Stomach (tissue), 9 donors: ENCODE results near the gene NHS. TPM values are rescaled to one million over a fixed set of nuclear protein-coding genes. Genes with fewer than 3 reads are reported as not detected.

ENCODE experiments used
- DNase-seq, 2 donors: peaks; one replicate each; pipeline versions ENCODE4 v3.0.0 to v3.0.0-alpha.2; 2013 to 2019
- H3K27ac ChIP-seq, 5 donors: fragments of 200-600 bp in 4 of 5; sonication (generic) in 4 of 5; one replicate each; pipeline ENCODE4 v1.5.1; 2013 to 2019; ENCODE audit warnings: mild to moderate bottlenecking in 1 of 5, moderate library complexity in 1 of 5
- H3K27me3 ChIP-seq, 3 donors: fragments of 200-600 bp; sonication (generic); one replicate each; pipeline ENCODE4 v1.5.1; 2017 to 2019; ENCODE audit warnings: mixed run types in 1 of 3
- H3K36me3 ChIP-seq, 4 donors: fragments of 200-600 bp; sonication (generic); 1 replicate in 3 of 4; 2 replicates in 1 of 4; pipeline ENCODE4 v1.5.1; 2016 to 2019
- H3K4me1 ChIP-seq, 4 donors: fragments of 200-600 bp; sonication (generic); one replicate each; pipeline ENCODE4 v1.5.1; 2016 to 2019
- H3K4me3 ChIP-seq, 4 donors: fragments of 200-600 bp; sonication (generic) in 3 of 4; one replicate each; pipeline ENCODE4 v1.5.1; 2016 to 2019; ENCODE audit warnings: mild to moderate bottlenecking in 1 of 4
- H3K9me3 ChIP-seq, 4 donors: fragments of 200-600 bp; sonication (generic); one replicate each; pipeline ENCODE4 v1.5.1; 2016 to 2019
- EP300 ChIP-seq: sonication (generic); formaldehyde crosslinking; IDR thresholded peaks from one replicate; pipeline ENCODE4 v1.6.1; 2017; ENCODE audit warnings: antibody characterized with exemption
- POLR2A ChIP-seq, 4 donors: fragments of 450-650 bp; IDR thresholded peaks; one replicate each; pipeline ENCODE4 v1.6.1; 2016; ENCODE audit warnings: antibody characterized with exemption in 4 of 4, control low read depth in 2 of 4, mild to moderate bottlenecking in 1 of 4, moderate library complexity in 1 of 4
- POLR2AphosphoS5 ChIP-seq, 3 donors: sonication (generic); formaldehyde crosslinking; IDR thresholded peaks; one replicate each; pipeline ENCODE4 v1.6.1; 2016; ENCODE audit warnings: antibody characterized with exemption in 3 of 3
- WGBS, 5 donors: extraction: QIAGEN DNeasy Blood & Tissue Kit in 3 of 5; methylation state at CpG; one replicate each; pipeline versions ENCODE4 v1.1.5 to v1.1.7; 2013 to 2018; 5-methylcytosine and 5-hydroxymethylcytosine counted together
- intact Hi-C: fragments of 100-400 bp; cut with DNase I; formaldehyde crosslinking; loops from one replicate; pipeline ENCODE4 v1.15.1; 2023; ENCODE audit warnings: low total_unique reads
- polyA plus RNA-seq, 3 donors: library from polyadenylated mRNA; stranded (reverse); fragments of 200-250 nt; gene quantifications; one replicate each; pipeline ENCODE4 v1.2.3, GENCODE V29; 2013
- total RNA-seq, 5 donors: library from RNA; depleted of rRNA; stranded (reverse); fragments of >200 nt; gene quantifications; one replicate each; pipeline versions ENCODE4 v1.1.0 to v1.2.3, GENCODE V29; 2014 to 2016
- TF ChIP-seq, protein P1 (sequence below), 7 experiments: fragments of 450-650 bp in 4 of 7; fragments of 200-600 bp in 3 of 7; sonication (generic) in 3 of 7; IDR thresholded peaks; one replicate each; pipeline ENCODE4 v1.5.1; 2016 to 2019; ENCODE audit warnings: antibody characterized with exemption in 7 of 7, control low read depth in 2 of 7, mild to moderate bottlenecking in 1 of 7
- donor health status: healthy with polysubstance abuse.
- donor health status: Bipolar disorder and iron deficiency.
- donor health status: healthy.

Gene NHS
- total and polyA plus RNA-seq, 8 donors, result 1.00 to 7.5 (median 4.3) TPM

DNA sequence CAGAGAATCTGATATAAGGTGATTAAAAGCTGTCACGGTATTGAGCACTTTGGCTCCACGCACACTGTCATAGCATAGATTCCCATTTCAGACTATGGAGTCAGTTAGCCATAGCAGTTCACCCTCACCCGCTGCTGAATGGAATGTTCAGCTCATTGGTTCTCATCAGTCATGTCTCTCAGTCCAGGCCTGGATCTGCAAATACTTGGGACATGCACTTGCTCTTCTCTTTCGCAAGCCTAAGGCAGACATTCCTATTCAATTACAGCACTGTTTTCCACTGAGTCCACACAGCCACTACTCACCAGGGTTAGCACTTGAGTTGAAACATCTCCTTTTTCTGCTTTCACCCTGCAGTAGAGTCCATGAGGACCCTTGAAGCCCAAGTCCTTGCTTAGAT is 331.7 kb downstream of the NHS start:
- no peaks in the 10 kb centered on the region for H3K9me3 ChIP-seq
- H3K27ac ChIP-seq, result no peak overlapping the region
- H3K27me3 ChIP-seq, result no peaks in the 10 kb centered on the region
- intact Hi-C loops, result no loop called here
- no peaks in the 10 kb centered on the region for H3K36me3 ChIP-seq
- WGBS, 5 donors, result 74 to 97% (median 88%) methylated on average over 4 of the region's 4 CpGs
- TF ChIP-seq POLR2AphosphoS5 (IDR thresholded peaks at IDR 0.05) (no peak), POLR2A (IDR thresholded peaks at IDR 0.05) (no peak), EP300 (no peak)
- TF ChIP-seq, protein P1, sequence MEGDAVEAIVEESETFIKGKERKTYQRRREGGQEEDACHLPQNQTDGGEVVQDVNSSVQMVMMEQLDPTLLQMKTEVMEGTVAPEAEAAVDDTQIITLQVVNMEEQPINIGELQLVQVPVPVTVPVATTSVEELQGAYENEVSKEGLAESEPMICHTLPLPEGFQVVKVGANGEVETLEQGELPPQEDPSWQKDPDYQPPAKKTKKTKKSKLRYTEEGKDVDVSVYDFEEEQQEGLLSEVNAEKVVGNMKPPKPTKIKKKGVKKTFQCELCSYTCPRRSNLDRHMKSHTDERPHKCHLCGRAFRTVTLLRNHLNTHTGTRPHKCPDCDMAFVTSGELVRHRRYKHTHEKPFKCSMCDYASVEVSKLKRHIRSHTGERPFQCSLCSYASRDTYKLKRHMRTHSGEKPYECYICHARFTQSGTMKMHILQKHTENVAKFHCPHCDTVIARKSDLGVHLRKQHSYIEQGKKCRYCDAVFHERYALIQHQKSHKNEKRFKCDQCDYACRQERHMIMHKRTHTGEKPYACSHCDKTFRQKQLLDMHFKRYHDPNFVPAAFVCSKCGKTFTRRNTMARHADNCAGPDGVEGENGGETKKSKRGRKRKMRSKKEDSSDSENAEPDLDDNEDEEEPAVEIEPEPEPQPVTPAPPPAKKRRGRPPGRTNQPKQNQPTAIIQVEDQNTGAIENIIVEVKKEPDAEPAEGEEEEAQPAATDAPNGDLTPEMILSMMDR (IDR thresholded peaks at IDR 0.05), result no peak
- DNase-seq, result no peak
- no peak overlapping the region for H3K4me3 ChIP-seq
- H3K4me1 ChIP-seq, result no peaks in the 10 kb centered on the region

DNA sequence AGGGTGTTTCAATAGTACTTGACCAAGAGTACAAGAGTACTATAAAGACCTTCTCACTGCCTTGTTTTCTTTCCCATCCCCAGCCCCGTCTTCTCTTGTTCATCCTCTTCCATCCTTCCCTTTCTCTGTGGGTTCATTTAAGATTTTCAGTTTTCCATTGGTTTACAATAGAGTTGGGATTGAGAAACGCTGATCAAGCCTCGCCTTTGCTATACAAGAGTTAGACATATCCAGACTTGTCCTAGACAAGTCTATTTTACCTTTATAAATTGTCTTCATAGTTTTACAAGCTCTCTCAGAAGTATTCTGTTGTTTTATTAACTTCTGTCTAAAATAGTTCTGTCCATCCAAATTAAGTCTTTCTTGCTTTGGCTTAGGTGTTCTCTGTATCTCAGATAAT is 332.7 kb downstream of the NHS start:
- intact Hi-C loops, result no loop called here
- TF ChIP-seq EP300, result no peak
- no peak for TF ChIP-seq POLR2AphosphoS5 (IDR thresholded peaks at IDR 0.05)
- 71 to 97% (median 85%) methylated on average over 3 of the region's 3 CpGs for WGBS, 5 donors
- no peaks in the 10 kb centered on the region for H3K4me1 ChIP-seq
- H3K9me3 ChIP-seq, result no peaks in the 10 kb centered on the region
- H3K27ac ChIP-seq, result no peak overlapping the region
- H3K27me3 ChIP-seq, result no peaks in the 10 kb centered on the region
- DNase-seq, result no peak
- H3K4me3 ChIP-seq, result no peak overlapping the region
- no peaks in the 10 kb centered on the region for H3K36me3 ChIP-seq

DNA sequence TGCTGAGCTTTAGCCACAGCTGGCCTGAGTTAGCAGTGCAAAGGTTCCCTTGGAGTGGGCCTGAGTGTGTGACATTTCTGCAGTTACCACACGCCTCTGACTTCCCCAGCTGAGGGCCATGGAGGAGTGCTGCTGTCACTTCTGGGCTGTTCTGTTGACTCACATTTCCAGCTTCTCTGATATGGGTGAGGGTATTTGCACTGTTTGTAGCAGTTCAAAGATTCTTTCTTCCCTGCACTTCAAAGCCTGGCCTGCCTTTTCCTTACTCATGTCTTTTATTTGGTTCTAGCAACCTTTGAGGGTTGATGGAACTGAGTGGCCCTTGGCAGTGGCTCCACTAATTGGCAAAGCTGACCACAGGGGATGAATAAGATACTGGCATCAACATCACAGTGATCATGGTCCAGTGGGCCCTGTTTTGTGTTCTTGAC is 335.9 kb downstream of the NHS start:
- Histone ChIP-seq H3K9me3 (no peaks in the 10 kb centered on the region), H3K27me3 (no peaks in the 10 kb centered on the region), H3K4me1 (no peaks in the 10 kb centered on the region), H3K4me3 (no peak overlapping the region), H3K27ac (no peak overlapping the region), H3K36me3 (no peaks in the 10 kb centered on the region)
- no peak for DNase-seq
- intact Hi-C loops, result no loop called here
- TF ChIP-seq POLR2AphosphoS5 (IDR thresholded peaks at IDR 0.05), result no peak
- TF ChIP-seq, protein P1 (IDR thresholded peaks at IDR 0.05), result no peak
- no peak for TF ChIP-seq POLR2A (IDR thresholded peaks at IDR 0.05)
- WGBS, 5 donors, result 50 to 82% (median 56%) methylated on average over 1 of the region's 1 CpG

DNA sequence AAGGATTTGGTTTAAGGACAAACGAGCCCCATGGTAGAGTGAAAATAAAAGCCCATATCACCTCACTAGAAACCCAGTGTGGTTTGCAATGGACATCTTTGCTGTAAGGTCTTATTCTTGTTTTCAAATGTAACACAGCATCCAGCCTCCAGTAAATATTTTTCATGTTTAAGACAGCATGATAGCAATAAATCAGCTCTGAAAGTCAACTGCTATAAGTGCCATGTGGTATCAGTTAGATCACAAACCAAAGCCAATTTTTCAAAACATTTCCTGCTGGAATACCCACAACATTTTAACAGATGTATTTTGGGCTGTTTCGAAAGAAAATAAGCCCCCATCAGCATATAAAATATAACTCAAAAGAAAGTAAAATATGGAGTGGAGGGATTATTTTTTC is 338.3 kb downstream of the NHS start:
- 50 to 72% (median 59%) methylated on average over 2 of the region's 2 CpGs for WGBS, 5 donors
- DNase-seq, result no peak
- intact Hi-C loops, result no loop called here
- H3K4me3 ChIP-seq, result no peak overlapping the region
- H3K36me3 ChIP-seq, result no peaks in the 10 kb centered on the region
- no peaks in the 10 kb centered on the region for H3K9me3 ChIP-seq
- no peaks in the 10 kb centered on the region for H3K27me3 ChIP-seq
- no peak overlapping the region for H3K27ac ChIP-seq
- H3K4me1 ChIP-seq, result no peaks in the 10 kb centered on the region
- TF ChIP-seq EP300 (no peak), POLR2A (IDR thresholded peaks at IDR 0.05) (no peak), POLR2AphosphoS5 (IDR thresholded peaks at IDR 0.05) (no peak)
- TF ChIP-seq, protein P1 (IDR thresholded peaks at IDR 0.05), result no peak

DNA sequence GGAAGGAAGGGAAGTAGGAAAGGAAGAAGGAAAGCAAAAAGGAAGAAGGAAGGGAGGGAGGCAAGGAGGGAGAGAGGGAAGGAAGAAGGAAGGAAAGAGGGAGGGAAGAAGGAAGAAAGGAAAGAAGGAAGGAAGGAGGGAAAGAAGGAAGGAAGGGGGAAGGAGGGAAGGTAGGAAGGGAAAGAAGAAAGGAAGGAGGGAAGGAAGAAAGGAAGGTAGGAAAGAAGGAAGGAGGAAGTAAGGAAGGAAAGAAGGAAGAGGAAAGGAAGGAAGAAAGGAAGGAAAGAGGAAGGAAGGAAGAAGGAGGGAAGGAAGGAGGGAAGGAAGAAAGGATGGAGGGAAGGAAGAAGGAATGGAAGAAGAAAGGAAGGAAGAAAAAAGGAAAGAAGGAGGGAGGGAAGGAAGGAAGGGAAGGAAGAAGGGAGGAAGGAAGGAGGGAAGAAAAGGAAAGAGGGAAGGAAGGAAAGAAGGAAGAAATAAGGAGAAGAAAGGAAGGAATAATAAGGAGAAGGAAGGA is 343.7 kb downstream of the NHS start:
- no peak overlapping the region for H3K27ac ChIP-seq
- H3K9me3 ChIP-seq, result no peaks in the 10 kb centered on the region
- no peak overlapping the region for H3K4me3 ChIP-seq
- intact Hi-C loops, result no loop called here
- H3K4me1 ChIP-seq, result no peaks in the 10 kb centered on the region
- no peak for TF ChIP-seq POLR2AphosphoS5 (IDR thresholded peaks at IDR 0.05)
- TF ChIP-seq POLR2A (IDR thresholded peaks at IDR 0.05), result no peak
- TF ChIP-seq, protein P1 (IDR thresholded peaks at IDR 0.05), result no peak
- no peak for TF ChIP-seq EP300
- H3K27me3 ChIP-seq, result no peaks in the 10 kb centered on the region
- no peak for DNase-seq
- H3K36me3 ChIP-seq, result no peaks in the 10 kb centered on the region
